Neutrophil (primary cell): ENCODE measurements around the gene MAP2K5.
A peak's percentile ranks its signal among the peaks of the same experiment; 100 is the strongest.

ENCODE experiments used
- H3K27ac ChIP-seq: fragments of 200-600 bp; sonication (generic); 2 replicates; pipeline ENCODE4 v1.5.1; 2016; ENCODE audit warnings: mild to moderate bottlenecking, moderate library complexity
- H3K27me3 ChIP-seq: fragments of 200-600 bp; sonication (generic); 2 replicates; pipeline ENCODE4 v1.6.0; 2016; ENCODE audit warnings: mild to moderate bottlenecking
- H3K36me3 ChIP-seq: fragments of 200-600 bp; sonication (generic); 2 replicates; pipeline ENCODE4 v1.5.1; 2017
- H3K4me1 ChIP-seq, 2 experiments: fragments of 200-600 bp in 1 of 2; sonication (generic) in 1 of 2; 1 replicate in 1 of 2; 2 replicates in 1 of 2; pipeline versions ENCODE4 v1.5.1 to v1.6.1; 2013 to 2016; ENCODE audit warnings: low read depth in 1 of 2, low read length in 1 of 2, mild to moderate bottlenecking in 1 of 2, moderate library complexity in 1 of 2; ENCODE audit not compliant: control insufficient read depth in 1 of 2, insufficient read depth in 1 of 2
- H3K4me3 ChIP-seq, 2 experiments: fragments of 200-600 bp in 1 of 2; sonication (generic) in 1 of 2; 1 replicate in 1 of 2; 2 replicates in 1 of 2; pipeline ENCODE4 v1.5.1; 2013 to 2016; ENCODE audit warnings: low read depth in 1 of 2, low read length in 1 of 2, mild to moderate bottlenecking in 1 of 2, moderate library complexity in 1 of 2
- H3K9me3 ChIP-seq: fragments of 200-600 bp; sonication (generic); 2 replicates; pipeline ENCODE4 v1.5.1; 2016
- CTCF ChIP-seq: fragments of 200-600 bp; sonication (generic); IDR thresholded peaks from 2 replicates; pipeline ENCODE4 v1.5.1; 2016; ENCODE audit warnings: antibody characterized with exemption

Gene MAP2K5

GRCh38 chr15:67824976-67825880 lies 282.7 kb downstream of the MAP2K5 start, which contains the start of gene SKOR1:
TSS of gene SKOR1 (plus strand) at chr15:67825509. CDS start at chr15:67825603, 94 bp downstream.
- H3K4me1 ChIP-seq, result peaks cover 23 to 49% of the 10 kb centered on the region in 2 experiments
- H3K4me3 ChIP-seq, result peak within 1 kb of the TSS in 1 of 2 experiments; percentile 24

DNA sequence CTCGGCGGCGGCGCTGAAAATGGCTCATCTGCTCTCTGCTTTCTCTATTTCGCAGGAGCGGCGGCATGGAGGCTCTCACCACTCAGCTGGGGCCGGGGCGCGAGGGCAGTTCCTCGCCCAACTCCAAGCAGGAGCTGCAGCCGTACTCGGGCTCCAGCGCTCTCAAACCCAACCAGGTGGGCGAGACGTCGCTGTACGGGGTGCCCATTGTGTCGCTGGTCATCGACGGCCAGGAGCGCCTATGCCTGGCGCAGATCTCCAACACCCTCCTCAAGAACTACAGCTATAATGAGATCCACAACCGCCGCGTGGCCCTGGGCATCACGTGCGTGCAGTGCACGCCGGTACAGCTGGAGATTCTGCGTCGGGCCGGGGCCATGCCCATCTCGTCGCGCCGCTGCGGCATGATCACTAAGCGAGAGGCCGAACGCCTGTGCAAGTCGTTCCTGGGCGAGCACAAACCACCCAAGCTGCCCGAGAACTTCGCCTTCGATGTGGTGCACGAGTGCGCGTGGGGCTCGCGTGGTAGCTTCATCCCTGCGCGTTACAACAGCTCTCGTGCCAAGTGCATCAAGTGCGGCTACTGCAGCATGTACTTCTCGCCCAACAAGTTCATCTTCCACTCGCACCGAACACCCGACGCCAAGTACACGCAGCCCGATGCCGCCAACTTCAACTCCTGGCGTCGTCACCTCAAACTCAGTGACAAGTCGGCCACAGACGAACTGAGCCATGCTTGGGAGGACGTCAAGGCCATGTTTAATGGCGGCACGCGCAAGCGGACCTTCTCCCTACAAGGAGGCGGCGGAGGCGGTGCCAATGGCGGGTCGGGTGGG lies 283.6 kb downstream of the MAP2K5 start:
- peaks cover 100% of the 10 kb centered on the region for H3K27me3 ChIP-seq
- H3K9me3 ChIP-seq, result no peaks in the 10 kb centered on the region

More at GRCh38 chr15:67824976-67825880, 282.7 kb downstream of the MAP2K5 start, which contains the start of gene SKOR1:
- Histone ChIP-seq H3K36me3 (no peaks in the 10 kb centered on the region), H3K9me3 (no peaks in the 10 kb centered on the region), H3K27ac (no peak within 1 kb of the TSS), H3K27me3 (peaks cover 100% of the 10 kb centered on the region)
- TF ChIP-seq CTCF, result no peak

DNA sequence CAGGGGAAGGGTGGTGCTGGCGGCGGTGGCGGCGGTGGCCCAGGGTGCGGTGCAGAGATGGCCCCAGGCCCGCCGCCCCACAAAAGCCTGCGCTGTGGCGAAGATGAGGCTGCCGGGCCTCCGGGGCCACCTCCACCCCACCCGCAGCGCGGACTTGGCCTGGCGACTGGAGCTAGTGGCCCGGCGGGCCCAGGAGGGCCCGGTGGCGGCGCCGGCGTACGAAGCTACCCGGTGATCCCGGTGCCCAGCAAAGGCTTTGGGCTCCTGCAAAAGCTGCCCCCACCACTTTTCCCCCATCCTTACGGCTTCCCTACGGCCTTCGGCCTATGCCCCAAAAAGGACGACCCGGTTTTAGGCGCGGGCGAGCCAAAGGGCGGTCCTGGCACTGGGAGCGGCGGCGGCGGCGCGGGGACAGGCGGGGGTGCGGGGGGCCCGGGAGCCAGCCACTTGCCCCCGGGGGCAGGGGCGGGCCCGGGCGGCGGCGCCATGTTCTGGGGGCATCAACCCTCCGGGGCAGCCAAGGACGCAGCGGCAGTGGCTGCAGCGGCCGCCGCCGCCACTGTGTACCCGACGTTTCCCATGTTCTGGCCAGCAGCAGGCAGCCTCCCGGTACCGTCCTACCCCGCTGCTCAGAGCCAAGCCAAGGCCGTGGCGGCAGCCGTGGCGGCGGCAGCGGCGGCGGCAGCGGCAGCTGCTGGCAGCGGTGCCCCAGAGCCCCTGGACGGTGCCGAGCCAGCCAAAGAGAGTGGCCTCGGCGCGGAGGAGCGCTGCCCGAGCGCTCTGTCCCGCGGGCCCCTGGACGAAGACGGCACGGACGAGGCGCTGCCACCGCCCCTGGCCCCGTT lies 284.4 kb downstream of the MAP2K5 start:
- H3K9me3 ChIP-seq, result no peaks in the 10 kb centered on the region
- H3K4me1 ChIP-seq, result peaks cover 23 to 49% of the 10 kb centered on the region in 2 experiments
- H3K36me3 ChIP-seq, result no peaks in the 10 kb centered on the region
- no peak for TF ChIP-seq CTCF
- H3K4me3 ChIP-seq, result no peak overlapping the region
- peaks cover 100% of the 10 kb centered on the region for H3K27me3 ChIP-seq
- H3K27ac ChIP-seq, result no peak overlapping the region

More for the DNA sequence above, 283.6 kb downstream of the MAP2K5 start:
- Histone ChIP-seq H3K36me3 (no peaks in the 10 kb centered on the region), H3K4me3 (peak overlapping the region in 1 of 2 experiments; percentile 24), H3K27ac (no peak overlapping the region), H3K4me1 (peaks cover 23 to 49% of the 10 kb centered on the region in 2 experiments)
- TF ChIP-seq CTCF, result no peak

DNA sequence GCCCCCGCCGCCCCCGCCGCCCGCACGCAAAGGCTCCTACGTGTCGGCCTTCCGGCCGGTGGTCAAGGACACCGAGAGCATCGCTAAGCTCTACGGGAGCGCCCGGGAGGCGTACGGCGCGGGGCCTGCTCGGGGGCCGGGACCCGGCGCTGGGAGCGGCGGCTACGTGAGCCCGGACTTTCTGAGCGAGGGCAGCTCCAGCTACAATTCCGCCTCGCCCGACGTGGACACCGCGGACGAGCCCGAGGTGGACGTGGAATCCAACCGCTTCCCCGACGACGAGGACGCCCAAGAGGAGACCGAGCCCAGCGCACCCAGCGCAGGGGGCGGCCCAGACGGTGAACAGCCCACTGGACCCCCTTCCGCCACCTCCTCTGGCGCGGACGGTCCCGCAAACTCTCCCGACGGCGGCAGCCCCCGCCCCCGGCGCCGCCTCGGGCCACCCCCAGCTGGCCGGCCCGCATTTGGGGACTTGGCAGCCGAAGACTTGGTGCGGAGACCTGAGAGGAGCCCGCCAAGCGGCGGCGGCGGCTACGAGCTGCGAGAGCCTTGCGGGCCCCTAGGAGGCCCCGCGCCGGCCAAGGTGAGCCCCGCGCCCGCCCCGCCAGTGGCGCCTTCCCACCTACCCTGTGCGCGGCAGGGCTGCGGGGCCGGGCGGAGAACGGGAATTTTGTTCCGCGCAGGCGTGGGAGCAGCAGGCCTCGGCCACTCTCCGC lies 285.2 kb downstream of the MAP2K5 start:
- H3K27ac ChIP-seq, result no peak overlapping the region
- no peak overlapping the region for H3K4me3 ChIP-seq
- TF ChIP-seq CTCF, result no peak
- peaks cover 23 to 55% of the 10 kb centered on the region in 2 experiments for H3K4me1 ChIP-seq
- no peaks in the 10 kb centered on the region for H3K9me3 ChIP-seq
- H3K27me3 ChIP-seq, result peaks cover 100% of the 10 kb centered on the region
- H3K36me3 ChIP-seq, result no peaks in the 10 kb centered on the region
